Neuron (in vitro differentiated cells): Measurements from ENCODE around the gene ATXN1.

Experiments
- H2AFZ ChIP-seq: one replicate; pipeline ENCODE4 v1.6.1; 2013; ENCODE audit warnings: low read depth, mild to moderate bottlenecking, inconsistent platforms, low read length, moderate library complexity
- H3K27me3 ChIP-seq: one replicate; pipeline ENCODE4 v1.6.1; 2013; ENCODE audit warnings: low read length; ENCODE audit not compliant: insufficient read depth
- H3K36me3 ChIP-seq: one replicate; pipeline ENCODE4 v1.6.1; 2013; ENCODE audit warnings: low read length; ENCODE audit not compliant: insufficient read depth
- H3K4me1 ChIP-seq: one replicate; pipeline ENCODE4 v1.6.1; 2013; ENCODE audit warnings: low read length; ENCODE audit not compliant: insufficient read depth
- H3K4me3 ChIP-seq: 2 replicates; pipeline ENCODE4 v1.5.1; 2013; ENCODE audit warnings: mild to moderate bottlenecking, low read length, moderate library complexity
- H3K9me3 ChIP-seq: one replicate; pipeline ENCODE4 v1.6.1; 2013; ENCODE audit warnings: low read length

The ATXN1 gene

DNA sequence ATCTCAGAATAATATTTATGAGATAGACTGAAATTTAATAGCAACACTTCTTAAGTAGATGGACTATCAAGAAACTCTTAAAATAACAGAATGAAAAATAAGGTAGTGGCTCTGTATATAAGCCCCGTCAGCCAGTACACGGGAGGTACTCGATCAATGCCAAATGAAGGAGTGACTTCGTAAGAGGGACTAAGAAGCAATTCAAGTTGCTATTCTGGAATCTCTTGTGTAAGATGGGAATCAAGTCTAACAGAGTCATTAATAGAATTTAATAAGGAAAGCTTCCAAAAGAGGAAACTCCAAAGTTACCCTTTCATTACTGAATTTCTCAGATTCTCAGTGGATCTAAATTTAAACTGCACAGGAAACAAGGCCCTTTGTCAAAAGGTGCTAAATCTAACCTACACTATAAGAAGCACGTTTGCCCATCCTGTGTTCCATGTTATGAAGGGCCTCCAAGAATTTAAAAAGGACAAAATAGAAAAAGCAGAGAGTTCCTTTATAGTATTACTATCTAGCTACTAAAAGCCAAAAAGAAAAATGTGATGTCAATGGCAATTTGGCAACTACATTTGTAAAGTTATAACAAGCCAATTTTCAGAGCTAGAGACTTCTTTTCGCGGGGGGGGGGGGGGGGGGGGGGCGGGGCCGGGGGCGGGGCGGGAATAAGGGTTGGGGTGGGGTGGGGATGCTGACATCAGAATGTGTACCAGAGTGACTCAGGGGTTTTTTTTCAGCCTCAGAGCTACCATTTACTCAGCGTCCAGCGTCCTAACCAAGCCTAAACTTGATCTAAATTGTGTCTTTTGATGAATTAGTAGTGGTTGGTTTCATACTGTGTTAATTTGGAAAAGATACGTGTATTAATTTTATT lies 322.3 kb downstream of the ATXN1 start:
- Histone ChIP-seq H3K4me1 (no peaks in the 10 kb centered on the region), H3K36me3 (no peaks in the 10 kb centered on the region), H3K9me3 (peaks cover 2% of the 10 kb centered on the region), H3K27me3 (no peaks in the 10 kb centered on the region), H3K4me3 (no peak overlapping the region), H2AFZ (no peak overlapping the region)

DNA sequence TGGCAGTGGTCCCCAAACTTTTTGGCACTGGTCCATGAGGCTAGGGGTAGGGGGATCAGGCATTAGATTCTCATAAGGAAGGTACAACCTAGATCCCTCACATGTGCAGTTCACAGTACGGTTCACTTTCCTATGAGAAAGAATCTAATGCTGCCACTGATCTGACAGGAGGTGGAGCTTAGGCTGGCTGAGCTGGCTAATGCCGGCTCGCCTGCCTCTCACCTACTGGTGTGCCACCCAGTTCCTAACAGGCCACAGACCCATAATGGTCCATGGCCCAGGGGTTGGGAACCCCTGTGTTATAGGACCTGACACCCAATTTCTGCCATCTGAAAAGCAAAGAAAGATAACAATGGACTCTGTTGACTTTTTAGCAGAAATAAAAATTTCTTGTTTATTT lies 323.3 kb downstream of the ATXN1 start:
- H3K4me3 ChIP-seq, result no peak overlapping the region
- H3K4me1 ChIP-seq, result no peaks in the 10 kb centered on the region
- peaks cover 2% of the 10 kb centered on the region for H3K9me3 ChIP-seq
- H3K27me3 ChIP-seq, result no peaks in the 10 kb centered on the region
- H2AFZ ChIP-seq, result no peak overlapping the region
- no peaks in the 10 kb centered on the region for H3K36me3 ChIP-seq

DNA sequence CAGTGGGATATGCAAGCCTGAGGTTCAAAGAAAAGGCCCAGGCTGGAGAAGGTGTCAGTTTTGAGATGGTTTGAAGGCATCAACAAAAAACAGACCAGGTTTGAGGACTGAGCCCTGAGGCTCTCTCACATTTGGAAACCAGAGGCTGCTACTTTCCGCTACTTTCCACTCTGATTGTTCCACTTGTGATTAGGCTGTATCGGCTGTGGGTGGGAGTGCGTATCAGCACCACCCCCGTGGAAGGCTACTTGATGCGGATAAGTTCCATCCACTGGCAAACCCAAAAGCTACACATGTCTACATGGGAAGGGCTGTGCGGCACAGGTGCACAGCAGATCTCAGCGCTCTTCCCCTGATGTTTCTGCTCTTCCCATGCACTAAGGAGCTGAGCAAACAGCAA lies 324.2 kb downstream of the ATXN1 start:
- Histone ChIP-seq H3K4me1 (peaks cover 6% of the 10 kb centered on the region), H3K27me3 (no peaks in the 10 kb centered on the region), H3K9me3 (peaks cover under 1% of the 10 kb centered on the region), H3K36me3 (no peaks in the 10 kb centered on the region), H3K4me3 (no peak overlapping the region), H2AFZ (no peak overlapping the region)

DNA sequence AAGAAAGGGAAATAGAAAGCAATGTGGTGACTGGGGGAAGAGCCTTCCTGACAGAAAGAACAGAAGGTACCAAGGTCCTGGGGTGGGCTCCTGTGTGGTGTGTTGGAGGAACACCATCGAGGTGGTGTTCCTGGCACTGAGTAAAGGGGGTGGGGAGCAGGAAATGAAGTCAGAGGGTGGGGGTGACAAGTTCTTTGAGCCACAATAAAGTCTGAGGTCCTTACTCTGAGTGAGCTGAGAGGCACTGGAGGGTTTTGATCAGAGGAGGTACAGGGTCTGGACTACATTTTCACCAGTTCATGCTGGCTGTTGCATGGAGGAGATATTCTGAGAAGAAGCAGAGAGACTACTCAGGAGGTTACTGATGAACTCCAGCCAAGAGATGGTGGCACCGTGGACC lies 324.7 kb downstream of the ATXN1 start:
- no peaks in the 10 kb centered on the region for H3K9me3 ChIP-seq
- H2AFZ ChIP-seq, result no peak overlapping the region
- H3K27me3 ChIP-seq, result no peaks in the 10 kb centered on the region
- peaks cover 8% of the 10 kb centered on the region for H3K4me1 ChIP-seq
- H3K4me3 ChIP-seq, result no peak overlapping the region
- H3K36me3 ChIP-seq, result no peaks in the 10 kb centered on the region

DNA sequence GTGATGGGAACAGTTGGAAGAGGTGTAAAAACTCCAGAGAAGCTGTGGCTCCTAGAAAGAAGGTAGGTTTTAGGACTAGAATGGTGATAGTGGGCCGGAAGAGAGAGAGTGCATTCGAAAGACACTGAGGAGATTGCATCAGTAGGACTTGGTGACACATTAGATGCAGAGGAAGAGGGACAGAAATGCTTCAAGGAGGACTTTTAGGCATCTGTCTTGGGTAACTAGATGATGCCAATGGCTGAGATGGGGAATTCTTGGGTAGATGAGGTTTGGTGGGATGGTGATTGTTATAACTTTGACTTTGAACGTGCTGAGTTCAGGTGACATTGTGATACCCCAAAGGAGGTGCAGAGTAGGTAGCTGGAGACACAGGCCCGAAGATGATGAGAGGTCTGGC lies 326.4 kb downstream of the ATXN1 start:
- H3K36me3 ChIP-seq, result no peaks in the 10 kb centered on the region
- no peak overlapping the region for H2AFZ ChIP-seq
- H3K4me1 ChIP-seq, result peaks cover 8% of the 10 kb centered on the region
- no peak overlapping the region for H3K4me3 ChIP-seq
- no peaks in the 10 kb centered on the region for H3K9me3 ChIP-seq
- H3K27me3 ChIP-seq, result no peaks in the 10 kb centered on the region

DNA sequence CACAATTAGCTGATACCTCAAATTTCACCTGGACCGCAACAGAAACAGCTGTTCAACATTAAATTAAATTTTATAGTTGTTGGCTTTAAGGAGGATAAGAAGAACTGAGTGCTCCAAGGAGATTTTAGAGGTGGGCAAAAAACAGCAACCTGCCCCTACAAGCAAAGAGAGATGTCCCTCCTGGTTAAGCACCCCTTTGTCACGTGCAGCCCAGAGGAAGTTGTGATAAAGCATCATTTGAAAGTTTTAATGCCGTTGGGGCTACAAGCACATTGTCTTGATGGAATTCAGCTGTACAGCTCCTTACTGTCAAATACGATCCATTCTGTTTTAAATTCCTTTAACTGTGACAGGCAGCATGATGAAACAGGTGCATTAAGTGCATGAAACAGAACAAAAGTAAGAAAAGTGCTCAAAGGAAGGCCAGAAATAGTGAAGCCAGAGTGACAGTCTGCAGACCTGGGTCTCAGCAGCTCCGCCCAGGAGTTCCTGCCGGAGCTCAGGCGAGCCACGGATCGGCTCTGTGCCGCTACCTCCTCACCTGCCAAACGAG lies 327.8 kb downstream of the ATXN1 start:
- no peaks in the 10 kb centered on the region for H3K36me3 ChIP-seq
- H3K27me3 ChIP-seq, result no peaks in the 10 kb centered on the region
- H3K4me1 ChIP-seq, result peaks cover 8% of the 10 kb centered on the region
- no peaks in the 10 kb centered on the region for H3K9me3 ChIP-seq
- H2AFZ ChIP-seq, result no peak overlapping the region
- no peak overlapping the region for H3K4me3 ChIP-seq

DNA sequence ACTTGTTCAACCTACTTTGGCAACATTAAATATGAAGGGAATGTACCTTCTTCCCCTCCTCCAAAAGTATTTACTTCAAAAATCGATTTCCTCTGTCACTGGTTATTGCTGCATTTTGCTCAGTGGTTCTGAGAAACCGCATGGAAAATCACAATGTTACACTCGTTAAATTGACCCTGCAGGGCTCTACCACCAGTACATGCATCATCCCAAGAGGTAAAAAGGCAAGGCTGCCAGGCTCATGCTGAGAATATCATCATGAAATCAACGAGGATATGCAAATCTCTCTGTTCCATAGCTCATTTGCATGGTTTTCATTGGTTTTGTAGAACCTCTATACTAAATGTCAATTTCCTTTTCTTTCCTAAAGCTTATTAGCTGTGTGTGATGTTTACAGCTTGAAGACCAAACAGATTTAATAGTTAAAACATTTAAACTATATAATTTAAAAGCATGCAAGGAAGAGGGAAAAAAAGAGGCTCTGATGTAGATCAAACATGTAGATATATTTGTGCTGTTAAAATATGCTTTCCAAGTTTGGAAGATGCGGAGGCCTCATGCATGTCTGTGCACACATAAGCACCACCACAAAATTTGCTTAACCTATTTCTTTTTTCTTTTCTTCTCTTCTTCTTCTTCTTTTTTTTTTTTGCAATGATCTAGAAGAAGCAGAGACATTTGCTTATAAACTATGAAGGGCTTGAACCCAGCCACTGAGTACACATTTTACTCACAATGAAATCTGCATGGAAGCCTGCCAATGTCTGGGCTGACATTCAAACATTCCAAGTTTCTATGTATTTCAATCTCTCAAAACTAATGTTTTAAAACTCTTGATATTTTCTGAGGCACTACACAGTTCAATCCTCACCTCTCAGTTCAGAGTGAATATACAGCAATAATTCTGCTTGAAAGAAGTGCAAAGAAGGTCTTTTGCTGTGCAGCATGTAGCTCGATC lies 328.9 kb downstream of the ATXN1 start:
- Histone ChIP-seq H3K9me3 (no peaks in the 10 kb centered on the region), H3K36me3 (no peaks in the 10 kb centered on the region), H3K4me1 (peaks cover 8% of the 10 kb centered on the region), H2AFZ (no peak overlapping the region), H3K4me3 (no peak overlapping the region), H3K27me3 (no peaks in the 10 kb centered on the region)

DNA sequence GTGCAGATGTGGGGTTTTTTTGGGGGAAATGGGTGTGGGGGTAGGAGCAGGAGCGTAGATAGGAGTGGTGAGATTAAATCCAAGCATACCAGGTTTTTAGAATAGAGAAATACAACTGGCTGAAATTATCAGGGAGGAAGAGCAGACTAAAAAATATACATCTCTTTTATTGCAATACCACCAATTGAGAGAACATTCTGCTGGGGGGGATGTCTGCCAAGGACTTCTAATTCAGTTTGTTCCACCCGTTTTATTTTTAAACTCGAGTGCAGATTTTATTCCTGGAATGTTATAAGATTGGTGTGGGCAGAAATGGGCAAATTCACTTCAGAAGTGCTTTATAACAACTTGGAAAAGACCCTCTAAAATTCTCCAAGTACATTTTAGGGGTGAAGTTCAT lies 330.2 kb downstream of the ATXN1 start:
- Histone ChIP-seq H3K4me3 (no peak overlapping the region), H3K27me3 (no peaks in the 10 kb centered on the region), H3K36me3 (no peaks in the 10 kb centered on the region), H2AFZ (no peak overlapping the region), H3K4me1 (peaks cover 8% of the 10 kb centered on the region), H3K9me3 (no peaks in the 10 kb centered on the region)

DNA sequence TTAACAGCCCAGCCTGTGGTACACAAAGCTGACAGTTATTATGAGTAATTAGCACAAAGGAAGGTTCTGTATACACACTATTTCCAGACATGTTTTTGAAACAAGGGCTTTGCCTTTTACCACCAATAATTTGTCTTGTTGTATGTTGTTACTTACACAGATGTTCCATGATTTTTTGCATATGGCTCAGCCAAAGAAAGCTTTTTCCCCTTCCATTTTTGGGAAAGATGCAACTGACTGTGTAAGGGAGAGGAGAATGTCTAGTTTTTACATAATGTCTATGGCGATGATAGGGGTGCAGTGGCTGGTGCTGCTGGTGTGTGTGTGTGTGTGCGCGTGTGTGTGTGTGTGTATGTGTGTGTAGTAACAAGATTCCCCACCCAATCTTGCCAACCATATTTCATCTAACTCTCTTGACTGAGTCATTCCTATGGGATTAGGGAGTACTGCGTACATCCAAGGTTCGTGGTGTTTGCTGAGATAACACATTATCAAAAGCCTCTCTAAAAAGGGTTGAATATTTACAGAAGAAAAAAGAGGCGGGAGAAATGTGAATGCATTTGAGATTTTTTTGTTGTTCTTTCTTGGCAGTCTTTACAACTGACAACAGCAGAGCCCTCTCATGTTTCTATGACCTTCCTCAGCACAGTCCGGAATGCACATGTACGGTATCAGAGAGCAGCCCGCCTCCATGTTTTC lies 330.7 kb downstream of the ATXN1 start:
- H3K27me3 ChIP-seq, result no peaks in the 10 kb centered on the region
- peaks cover 8% of the 10 kb centered on the region for H3K4me1 ChIP-seq
- no peaks in the 10 kb centered on the region for H3K36me3 ChIP-seq
- no peaks in the 10 kb centered on the region for H3K9me3 ChIP-seq
- no peak overlapping the region for H2AFZ ChIP-seq
- H3K4me3 ChIP-seq, result no peak overlapping the region

DNA sequence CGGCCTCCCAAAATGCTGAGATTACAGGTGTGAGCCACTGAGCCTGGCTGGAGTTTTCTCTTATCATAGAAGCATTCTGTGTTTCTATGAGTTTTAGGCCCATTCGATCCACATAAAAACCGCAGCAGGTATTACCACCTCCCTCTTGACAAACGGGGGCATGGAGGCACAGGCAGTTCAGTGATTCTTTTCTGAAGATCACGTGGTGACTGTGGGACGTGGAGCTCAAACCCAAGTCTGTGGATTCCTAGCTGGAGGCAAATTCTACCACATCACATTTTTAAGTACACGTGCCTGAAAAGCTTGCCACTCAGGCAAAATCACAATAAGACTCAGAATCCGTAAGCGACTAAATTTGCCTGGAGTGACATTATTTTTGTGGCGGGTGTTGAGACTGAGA lies 331.6 kb downstream of the ATXN1 start:
- Histone ChIP-seq H3K4me3 (no peak overlapping the region), H3K9me3 (no peaks in the 10 kb centered on the region), H3K36me3 (no peaks in the 10 kb centered on the region), H3K4me1 (peaks cover 8% of the 10 kb centered on the region), H2AFZ (no peak overlapping the region), H3K27me3 (no peaks in the 10 kb centered on the region)

DNA sequence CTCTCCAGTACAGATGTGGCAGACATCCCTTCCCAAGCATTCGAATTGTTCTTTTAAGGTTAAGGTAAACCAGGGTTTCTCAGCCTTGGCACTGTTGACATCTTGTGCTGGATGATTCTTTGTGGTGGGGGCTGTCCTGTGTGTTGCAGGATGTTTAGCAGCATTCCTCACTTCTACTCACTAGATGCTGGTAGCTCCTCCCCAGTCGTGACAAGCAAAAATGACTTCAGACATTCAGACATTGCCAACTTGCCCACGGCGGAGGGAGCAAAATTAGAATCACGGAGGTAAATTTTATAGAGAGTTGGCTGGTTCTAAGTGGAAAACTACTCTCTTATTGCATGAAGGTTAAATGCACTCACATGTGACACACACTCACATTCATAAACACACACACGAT lies 334.1 kb downstream of the ATXN1 start:
- H3K27me3 ChIP-seq, result no peaks in the 10 kb centered on the region
- no peak overlapping the region for H3K4me3 ChIP-seq
- H3K4me1 ChIP-seq, result peaks cover 3% of the 10 kb centered on the region
- H2AFZ ChIP-seq, result no peak overlapping the region
- no peaks in the 10 kb centered on the region for H3K36me3 ChIP-seq
- H3K9me3 ChIP-seq, result no peaks in the 10 kb centered on the region

DNA sequence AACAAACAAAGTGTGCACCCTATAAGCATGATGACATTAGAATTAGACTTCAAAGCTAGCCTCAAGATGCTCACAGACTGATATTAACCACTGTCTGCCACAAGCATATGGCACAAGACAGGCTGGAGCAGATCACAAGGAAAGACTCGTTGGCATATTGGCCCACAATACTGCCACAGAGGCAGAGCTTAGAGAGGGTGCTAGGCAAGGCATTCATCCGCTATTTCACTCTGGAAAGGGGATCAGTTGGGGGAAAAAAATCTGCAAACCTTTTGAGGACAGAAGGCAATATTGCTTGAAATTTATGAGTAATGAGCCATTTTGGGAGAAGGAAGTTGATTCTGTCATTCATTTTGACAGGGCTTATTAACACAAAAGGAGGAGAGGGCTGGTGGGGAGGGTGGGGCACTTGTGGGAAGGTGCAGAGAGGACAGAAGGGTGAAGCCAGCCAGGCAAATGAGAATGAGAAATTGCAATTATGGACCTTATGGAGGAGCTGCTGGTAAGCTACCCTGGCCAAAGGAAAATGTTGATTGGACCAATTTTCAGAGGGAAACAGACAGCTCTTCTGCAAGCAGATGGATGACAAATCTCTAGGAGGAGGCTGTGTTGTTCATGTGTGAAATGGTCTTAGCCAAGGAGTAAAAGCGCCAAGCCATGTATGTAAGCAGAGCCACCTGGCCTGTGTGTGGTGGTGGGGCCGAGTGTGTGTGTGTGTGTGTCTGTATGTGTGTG lies 335.2 kb downstream of the ATXN1 start:
- Histone ChIP-seq H2AFZ (no peak overlapping the region), H3K4me3 (no peak overlapping the region), H3K27me3 (no peaks in the 10 kb centered on the region), H3K36me3 (no peaks in the 10 kb centered on the region), H3K9me3 (no peaks in the 10 kb centered on the region), H3K4me1 (peaks cover 3% of the 10 kb centered on the region)
